GM12892 (cell line): Measurements from ENCODE around the gene EFCAB11.
"Not testable (repeated sequence)": the region's sequence is repeated elsewhere in the genome, so short reads cannot be mapped to it uniquely, and the experiment has no call there.

ENCODE experiments used
- DNase-seq: peaks from one replicate; pipeline ENCODE4 v3.0.0; 2011; ENCODE audit not compliant: insufficient read length
- FAIRE-seq: peaks from 2 replicates; lab custom pipeline; 2011; peaks lifted over from hg19 to GRCh38; lab: Jason Lieb, UNC
- POLR2A ChIP-seq: IDR thresholded peaks from 2 replicates; pipeline ENCODE4 v1.6.1; 2011; ENCODE audit warnings: low read depth, low read length, control low read depth
- POLR2AphosphoS5 ChIP-seq: IDR thresholded peaks from 2 replicates; pipeline ENCODE4 v1.6.1; 2011; ENCODE audit warnings: low read depth, low read length, control low read depth
- TAF1 ChIP-seq: IDR thresholded peaks from 2 replicates; pipeline ENCODE4 v1.6.1; 2011; ENCODE audit warnings: low read depth, mild to moderate bottlenecking, control low read depth, low read length, borderline replicate concordance

EFCAB11 gene

GRCh38 chr14:89908712-89909450 lies 45.6 kb downstream of the EFCAB11 start:
- TF ChIP-seq POLR2A (no peak), TAF1 (no peak), POLR2AphosphoS5 (no peak)
- FAIRE-seq (no peak), DNase-seq (no peak)

GRCh38 chr14:89907655-89908054 lies 46.9 kb downstream of the EFCAB11 start:
- no peak for TF ChIP-seq POLR2A
- TF ChIP-seq TAF1: no peak
- TF ChIP-seq POLR2AphosphoS5: no peak
- no peak for DNase-seq
- FAIRE-seq: no peak

- TF ChIP-seq POLR2A: no peak
- no peak for TF ChIP-seq POLR2AphosphoS5
- TF ChIP-seq TAF1: no peak
- DNase-seq: no peak
- no peak for FAIRE-seq
These were observed 48.5 kb downstream of the EFCAB11 start for GRCh38 chr14:89906000-89906399.

GRCh38 chr14:89903340-89903952 lies 51.1 kb downstream of the EFCAB11 start:
- TF ChIP-seq POLR2A (no peak), TAF1 (no peak), POLR2AphosphoS5 (no peak)
- DNase-seq: no peak
- no peak for FAIRE-seq

GRCh38 chr14:89902881-89903280 lies 51.6 kb downstream of the EFCAB11 start:
- FAIRE-seq: no peak
- DNase-seq: no peak
- no peak for TF ChIP-seq POLR2AphosphoS5
- no peak for TF ChIP-seq POLR2A
- no peak for TF ChIP-seq TAF1

GRCh38 chr14:89900802-89901201 lies 53.7 kb downstream of the EFCAB11 start:
- FAIRE-seq (no peak), DNase-seq (no peak)
- TF ChIP-seq POLR2A: no peak

GRCh38 chr14:89899917-89900663 lies 54.4 kb downstream of the EFCAB11 start:
- no peak for TF ChIP-seq POLR2AphosphoS5
- no peak for TF ChIP-seq POLR2A
- no peak for TF ChIP-seq TAF1
- FAIRE-seq: no peak
- no peak for DNase-seq

GRCh38 chr14:89899291-89899690 lies 55.2 kb downstream of the EFCAB11 start:
- no peak for FAIRE-seq
- TF ChIP-seq POLR2AphosphoS5 (no peak), POLR2A (no peak)
- no peak for DNase-seq

- FAIRE-seq, DNase-seq: not testable (repeated sequence)
These were observed 61.1 kb downstream of the EFCAB11 start for GRCh38 chr14:89893388-89893787.

GRCh38 chr14:89892953-89893352 lies 61.6 kb downstream of the EFCAB11 start:
- FAIRE-seq (no peak), DNase-seq (no peak)

GRCh38 chr14:89891721-89892120 lies 62.8 kb downstream of the EFCAB11 start:
- not testable (repeated sequence) for FAIRE-seq, DNase-seq

More at GRCh38 chr14:89892953-89893352, 61.6 kb downstream of the EFCAB11 start:
- TF ChIP-seq POLR2A (no peak), POLR2AphosphoS5 (no peak), TAF1 (no peak)

GRCh38 chr14:89891055-89891454 lies 63.5 kb downstream of the EFCAB11 start:
- TF ChIP-seq POLR2AphosphoS5 (no peak), POLR2A (no peak), TAF1 (no peak)
- FAIRE-seq (no peak), DNase-seq (no peak)
